NCI-H2029 (cell line): ENCODE results near the gene GSTP1.
A peak's percentile ranks its signal among the peaks of the same experiment; 100 is the strongest.
"Not testable (repeated sequence)": the region's sequence is repeated elsewhere in the genome, so short reads cannot be mapped to it uniquely, and the experiment has no call there.

ENCODE experiments used
- DNase-seq: peaks from one replicate; lab custom pipeline; 2025; lab: John Stamatoyannopoulos, UW

GSTP1 gene

GRCh38 chr11:67597963-67598362 is 14.4 kb downstream of the GSTP1 start:
- not testable (repeated sequence) for DNase-seq

- no peak for DNase-seq
Observed at GRCh38 chr11:67599149-67599548, 15.5 kb downstream of the GSTP1 start.

GRCh38 chr11:67600324-67601029 is 16.9 kb downstream of the GSTP1 start:
- DNase-seq, result no peak

GRCh38 chr11:67601098-67601497 is 17.5 kb downstream of the GSTP1 start:
- no peak for DNase-seq

GRCh38 chr11:67604119-67604518 is 20.5 kb downstream of the GSTP1 start:
- DNase-seq, result not testable (repeated sequence)

GRCh38 chr11:67604815-67605214 is 21.2 kb downstream of the GSTP1 start:
- DNase-seq, result no peak

- DNase-seq, result no peak
Observed at GRCh38 chr11:67605231-67606011, 21.8 kb downstream of the GSTP1 start.

GRCh38 chr11:67606093-67606491 is 22.5 kb downstream of the GSTP1 start:
- DNase-seq, result no peak

GRCh38 chr11:67606492-67607295 is 23.1 kb downstream of the GSTP1 start, which contains the start of gene NDUFV1:
Gene NDUFV1 (plus strand): TSS chr11:67606936. CDS start chr11:67607005, 69 bp downstream.
- peak; percentile 96 for DNase-seq

GRCh38 chr11:67607507-67607906 is 23.9 kb downstream of the GSTP1 start:
- no peak for DNase-seq

GRCh38 chr11:67608486-67608885 is 24.9 kb downstream of the GSTP1 start:
- no peak for DNase-seq

GRCh38 chr11:67609316-67609715 is 25.7 kb downstream of the GSTP1 start:
- DNase-seq, result no peak

- no peak for DNase-seq
Observed at GRCh38 chr11:67610302-67610868, 26.8 kb downstream of the GSTP1 start.

GRCh38 chr11:67611165-67611564 is 27.6 kb downstream of the GSTP1 start:
- DNase-seq, result no peak

GRCh38 chr11:67611704-67612587 is 28.3 kb downstream of the GSTP1 start:
- DNase-seq, result no peak

GRCh38 chr11:67612751-67613150 is 29.1 kb downstream of the GSTP1 start:
- no peak for DNase-seq

- no peak for DNase-seq
Observed at GRCh38 chr11:67613313-67613959, 29.8 kb downstream of the GSTP1 start.

- peak; percentile 51 for DNase-seq
Observed at GRCh38 chr11:67613960-67614715, 30.5 kb downstream of the GSTP1 start.
